Inferior parietal cortex (tissue), 1 donor: ENCODE data around the gene HOXA13.

Experiments
- DNase-seq: peaks from one replicate; pipeline ENCODE4 v3.0.0-alpha.2; 2016; ENCODE audit errors: extremely low spot score

Gene HOXA13

DNA sequence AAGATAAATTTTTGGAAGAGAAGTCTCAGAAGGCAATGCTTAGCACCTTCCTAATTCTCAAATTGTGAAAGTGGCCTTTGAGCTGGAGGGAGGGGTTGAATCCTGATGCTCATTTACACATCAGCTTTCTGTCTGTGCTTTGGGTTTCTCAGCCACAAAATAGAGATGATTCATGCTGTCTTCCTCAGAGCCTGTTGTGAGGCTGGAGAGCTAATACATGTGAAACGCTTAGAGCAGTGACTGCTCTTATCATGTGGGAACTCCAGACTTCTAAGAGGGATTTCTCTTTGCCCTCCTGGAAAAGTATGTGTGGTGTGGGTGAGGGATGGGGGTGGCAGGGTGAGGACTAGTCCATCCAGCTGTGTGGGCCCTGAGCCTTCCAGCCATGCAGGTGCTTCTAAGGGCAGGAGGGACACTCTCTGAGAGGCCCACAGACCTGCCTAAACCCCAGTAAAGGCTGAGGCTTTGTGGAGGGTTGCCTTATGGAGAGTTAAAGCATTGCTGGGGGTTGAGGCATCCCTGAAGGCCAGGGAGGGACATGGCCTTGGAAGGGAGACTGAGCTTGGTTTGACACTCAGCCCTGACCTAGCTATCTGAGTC is 37.9 kb upstream of the HOXA13 start:
- DNase-seq: no peak

DNA sequence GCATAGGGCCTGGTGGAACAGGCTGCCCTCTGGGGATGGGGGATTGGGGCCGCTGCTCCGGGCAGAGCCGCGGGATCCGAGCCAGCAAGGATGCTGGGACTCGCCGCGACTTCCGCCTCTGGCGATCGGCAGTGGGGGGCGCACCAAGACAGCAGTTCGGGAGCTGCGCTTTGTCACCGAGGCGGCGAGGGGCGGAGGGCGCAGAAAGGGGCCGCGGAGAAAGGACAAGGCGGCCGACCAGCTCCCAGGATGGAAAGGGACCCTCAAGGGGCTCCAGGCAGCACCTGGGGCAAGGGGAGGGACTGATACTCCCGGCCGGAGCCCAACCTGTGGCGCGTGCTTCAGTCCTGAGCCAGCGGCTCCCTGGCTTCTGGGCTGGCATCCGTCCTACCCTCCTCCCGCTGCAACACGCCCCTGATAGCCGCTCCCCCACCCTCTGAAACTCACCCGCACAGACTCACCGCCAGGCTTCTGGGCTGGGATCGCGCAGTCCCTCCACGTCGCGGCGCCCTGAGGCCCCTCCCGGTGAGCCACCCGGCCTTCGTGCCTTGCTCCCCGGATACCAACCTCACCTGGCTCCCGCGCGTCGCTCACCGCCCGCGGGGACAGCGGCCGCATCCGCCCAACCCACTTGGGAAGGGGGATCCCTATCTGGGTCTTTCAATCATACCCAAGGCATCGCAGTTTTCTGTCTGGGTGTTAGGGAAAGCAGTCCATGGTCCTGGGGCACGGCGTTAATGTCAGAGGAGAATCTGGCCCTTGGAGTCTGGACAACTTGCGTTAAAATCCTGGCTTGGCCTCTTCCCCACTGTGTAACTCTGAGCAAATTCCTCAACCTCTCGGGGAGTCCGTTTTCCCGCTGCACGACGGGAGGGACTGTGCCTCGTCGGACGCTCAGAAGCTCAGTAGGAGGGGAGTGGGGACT is 35.8 kb upstream of the HOXA13 start:
- no peak for DNase-seq

DNA sequence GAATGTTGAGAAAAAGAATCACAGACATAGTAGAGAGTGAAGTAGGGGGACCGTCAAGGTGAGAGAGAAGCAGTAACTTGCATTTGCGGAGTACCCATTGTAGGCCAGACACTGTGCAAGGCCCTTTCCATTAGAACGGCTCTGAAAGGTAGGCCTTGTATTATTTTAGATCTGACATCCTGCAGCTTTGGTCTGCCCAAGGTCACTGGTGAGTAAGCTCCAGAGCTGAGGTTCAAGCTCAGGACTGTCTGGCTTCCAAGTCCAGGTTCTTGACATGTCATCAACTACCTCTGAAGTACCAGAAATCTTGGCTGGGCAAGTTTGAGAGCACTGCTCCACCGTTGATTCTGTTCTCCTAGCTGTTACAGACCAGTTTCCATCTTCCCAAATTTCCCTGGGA is 29.6 kb upstream of the HOXA13 start:
- DNase-seq: no peak

DNA sequence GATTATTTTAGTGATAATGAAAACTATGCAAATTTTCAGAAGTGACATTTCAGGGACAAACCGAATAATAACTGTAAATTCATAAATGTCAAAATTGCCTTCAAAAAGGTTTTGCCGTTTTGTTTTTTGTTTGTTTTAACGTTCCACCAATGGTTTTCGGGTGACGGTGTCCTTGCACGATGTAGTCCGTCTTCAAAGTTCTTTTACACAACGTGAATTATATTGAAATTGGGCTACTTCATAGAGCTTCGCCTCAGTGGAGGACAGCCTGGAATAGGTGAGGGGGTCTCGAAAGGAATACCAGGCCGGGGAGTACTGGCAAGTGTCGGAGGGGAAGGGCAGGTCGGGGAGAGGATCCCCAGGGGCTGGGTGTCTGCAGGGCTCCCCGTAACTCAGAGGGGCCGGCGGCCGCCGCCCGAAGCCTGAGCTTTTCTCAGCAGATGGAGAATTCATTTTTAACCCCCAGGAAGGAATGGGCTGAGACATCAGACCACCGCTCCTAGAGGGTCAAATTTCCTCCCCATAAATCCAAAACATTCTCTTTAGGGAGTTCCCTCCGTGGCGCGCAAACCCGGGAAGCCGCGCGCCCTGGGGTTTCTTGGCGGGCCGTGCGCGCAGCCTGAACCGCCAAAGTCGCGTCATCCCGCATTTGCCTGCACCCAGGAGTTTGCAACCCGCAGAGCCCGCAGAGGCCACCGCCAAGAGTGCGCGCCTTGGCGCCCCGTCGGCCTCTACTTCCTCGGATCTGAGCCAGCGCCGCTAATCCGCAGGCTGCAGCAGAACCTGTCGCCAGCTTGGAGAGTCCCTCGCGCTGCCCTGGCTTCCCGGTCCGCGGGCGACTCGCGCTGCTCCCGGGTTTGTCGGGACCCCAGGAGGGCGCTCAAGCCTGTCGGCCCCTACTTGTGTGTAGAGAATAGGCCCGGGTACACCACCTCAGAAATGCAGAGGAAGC is 25.4 kb upstream of the HOXA13 start:
- no peak for DNase-seq

DNA sequence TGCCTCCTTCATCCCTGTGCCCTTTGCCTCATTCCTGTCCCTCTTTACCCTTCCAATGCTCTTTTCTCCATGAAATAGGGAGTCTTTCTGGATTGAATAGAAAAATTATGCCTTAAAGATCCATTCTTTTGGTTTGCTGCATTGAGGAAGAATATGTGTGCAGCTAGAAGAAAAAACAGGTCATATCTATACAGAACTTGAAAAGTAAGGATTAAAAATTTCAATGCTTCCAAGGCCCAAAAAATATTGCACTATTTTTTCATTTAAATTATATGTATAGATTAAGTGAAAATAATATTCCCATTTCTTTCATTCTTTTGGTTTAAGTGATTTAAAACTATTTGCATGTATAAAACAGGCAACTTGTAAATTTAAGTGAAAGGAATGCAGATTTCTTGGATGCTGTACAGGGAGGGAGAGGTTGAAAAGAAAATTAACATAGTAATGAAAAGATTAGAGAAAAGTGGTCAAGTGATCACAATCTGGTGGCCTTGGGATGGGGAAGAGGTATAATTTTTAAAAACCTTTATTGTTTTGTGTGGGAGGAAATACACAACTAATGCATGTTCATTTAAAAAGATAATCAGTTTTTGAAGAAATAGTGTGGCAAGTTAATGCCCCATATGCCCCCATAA is 24.2 kb upstream of the HOXA13 start:
- DNase-seq: no peak

DNA sequence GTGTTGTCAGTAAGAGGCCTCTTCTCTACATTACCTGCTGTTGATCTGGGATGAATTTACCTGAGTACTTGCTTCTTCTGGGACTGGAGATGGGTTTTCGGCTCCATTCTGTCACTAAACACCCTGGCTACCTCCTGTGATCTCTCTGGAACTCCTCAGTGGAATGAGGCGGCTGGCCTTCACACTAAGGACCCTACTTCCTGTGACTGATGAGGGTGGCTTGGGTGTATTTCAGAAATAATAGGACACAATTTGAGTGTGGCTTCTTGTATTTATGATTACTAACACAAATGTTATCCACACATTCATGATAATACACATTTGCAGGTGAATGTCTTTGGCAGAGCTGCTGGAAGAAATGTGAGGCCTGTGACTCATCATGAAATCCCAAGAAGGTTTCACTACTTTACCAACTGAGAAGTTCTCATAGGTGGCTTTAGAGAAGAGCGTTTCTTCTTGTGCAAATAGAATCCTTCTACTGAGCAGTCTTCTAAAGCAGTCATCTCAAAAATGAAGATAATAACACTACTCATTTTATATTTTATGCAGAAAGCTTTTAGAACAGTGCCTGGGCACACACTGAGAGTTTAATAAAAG is 21.4 kb upstream of the HOXA13 start:
- no peak for DNase-seq

DNA sequence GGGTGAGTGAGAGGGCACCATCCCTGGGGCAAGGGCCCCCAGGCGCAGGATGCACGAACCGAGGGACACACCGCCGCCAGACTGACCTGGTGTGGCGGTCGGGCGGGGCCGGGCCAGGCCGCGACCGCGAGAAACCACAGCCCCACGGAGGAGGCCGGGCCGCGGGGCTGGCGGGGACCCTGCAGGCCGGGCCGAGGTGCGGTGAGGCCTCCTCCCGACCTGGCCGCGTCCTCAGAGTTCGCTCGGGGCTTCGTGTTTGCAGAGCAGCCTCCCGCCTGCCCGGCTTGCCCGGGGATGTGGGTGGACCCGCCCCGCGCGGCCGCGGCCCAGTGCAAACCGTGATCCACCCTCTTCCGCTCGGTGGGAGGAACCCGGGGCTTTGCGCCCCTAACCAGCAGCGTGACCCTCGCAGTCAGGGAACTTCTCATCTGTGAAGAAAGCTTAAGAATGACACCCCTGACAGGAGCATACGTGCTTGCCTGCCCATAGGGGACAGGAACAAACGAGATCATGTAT is 20.6 kb upstream of the HOXA13 start:
- DNase-seq: no peak

DNA sequence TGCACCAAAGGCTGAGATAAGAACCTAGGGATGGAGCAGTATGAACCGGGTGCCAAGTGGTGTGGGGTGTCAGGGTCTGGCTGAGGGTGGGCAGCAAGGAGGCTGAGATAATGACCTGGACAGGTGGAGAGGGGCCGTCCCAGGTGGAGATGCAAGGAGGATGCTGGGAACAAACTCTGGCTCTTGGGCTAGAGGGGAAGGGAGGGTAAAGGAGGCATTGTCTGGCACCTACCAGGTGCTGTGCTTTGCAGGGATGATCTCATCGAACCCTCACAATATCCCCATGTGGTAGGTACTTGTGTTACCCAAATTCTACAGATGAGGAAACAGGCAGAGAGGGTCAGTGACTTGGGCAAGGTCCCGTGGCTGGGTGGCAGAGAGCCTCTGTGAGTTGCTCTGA is 19.9 kb upstream of the HOXA13 start:
- no peak for DNase-seq

DNA sequence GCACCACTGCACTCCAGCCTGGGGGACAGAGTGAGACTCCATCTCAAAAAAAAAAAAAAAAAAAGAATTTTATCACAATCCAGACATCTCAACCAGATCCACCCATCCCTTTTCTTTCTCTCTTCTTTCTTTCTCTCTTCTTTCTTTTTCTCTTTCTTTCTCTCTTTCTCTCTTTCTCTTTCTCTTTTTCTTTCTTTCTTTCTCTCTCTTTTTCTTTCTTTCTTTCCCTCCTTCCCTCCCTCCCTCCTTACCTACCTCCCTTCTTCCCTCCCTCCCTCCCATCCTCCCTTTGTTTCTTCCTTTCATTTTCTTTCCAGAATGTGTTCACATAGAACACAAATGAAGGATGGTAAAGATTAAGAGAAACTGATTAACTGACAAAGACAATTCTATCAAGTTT is 18.1 kb upstream of the HOXA13 start:
- DNase-seq: no peak

DNA sequence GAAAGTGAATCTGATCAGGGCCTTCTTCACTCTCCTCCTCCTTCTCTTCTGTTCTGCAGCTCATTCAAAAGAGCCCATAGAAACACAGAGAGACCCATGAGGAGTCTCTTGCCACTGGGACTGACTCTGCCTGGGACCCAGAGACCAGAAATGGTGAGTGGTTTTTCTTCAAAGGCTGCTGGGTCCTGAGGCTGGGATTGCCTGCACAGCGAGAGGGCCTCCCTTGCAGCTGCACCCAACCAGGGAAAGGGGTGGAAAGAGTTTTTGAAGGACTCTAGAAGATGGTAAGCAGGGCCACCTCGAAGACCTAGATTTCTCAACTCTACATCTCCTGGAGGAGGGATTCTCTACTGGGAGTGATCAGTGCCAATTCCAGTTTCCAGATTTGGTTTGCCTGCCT is 15.5 kb upstream of the HOXA13 start:
- no peak for DNase-seq

DNA sequence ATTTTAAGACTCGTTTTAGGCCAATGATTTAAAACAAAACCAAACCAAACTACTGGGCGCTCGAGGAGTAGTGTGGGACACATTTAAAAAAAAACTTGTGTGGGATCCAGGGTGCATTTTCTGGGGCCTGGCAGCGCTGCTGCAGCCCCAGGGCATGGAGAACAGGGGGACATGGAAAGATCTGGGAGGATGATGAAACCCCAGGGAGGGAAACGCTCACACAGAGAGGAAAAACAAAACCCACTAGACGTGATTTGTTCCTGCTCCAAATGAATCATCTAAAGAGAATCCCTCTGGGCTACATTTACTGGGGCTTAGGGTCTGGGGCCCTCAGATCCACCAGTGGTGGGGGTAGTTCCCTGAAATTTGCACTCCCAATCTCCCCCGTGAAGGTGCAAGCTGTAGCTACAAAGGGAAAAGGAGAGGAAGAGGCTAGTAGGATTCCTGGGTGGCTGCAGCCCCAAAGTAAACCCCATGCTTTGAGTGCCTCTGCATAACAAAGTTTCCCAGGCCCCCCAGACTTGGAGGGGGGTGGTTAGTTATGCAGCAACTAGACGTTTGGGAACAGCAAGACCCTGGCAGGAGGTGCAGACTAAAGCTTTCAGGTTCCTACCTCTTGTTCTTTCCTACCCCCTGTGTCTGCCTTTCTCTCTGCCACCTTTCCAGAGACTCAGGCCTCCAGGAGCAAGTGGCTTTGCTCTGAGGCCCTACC is 14.5 kb upstream of the HOXA13 start:
- no peak for DNase-seq

DNA sequence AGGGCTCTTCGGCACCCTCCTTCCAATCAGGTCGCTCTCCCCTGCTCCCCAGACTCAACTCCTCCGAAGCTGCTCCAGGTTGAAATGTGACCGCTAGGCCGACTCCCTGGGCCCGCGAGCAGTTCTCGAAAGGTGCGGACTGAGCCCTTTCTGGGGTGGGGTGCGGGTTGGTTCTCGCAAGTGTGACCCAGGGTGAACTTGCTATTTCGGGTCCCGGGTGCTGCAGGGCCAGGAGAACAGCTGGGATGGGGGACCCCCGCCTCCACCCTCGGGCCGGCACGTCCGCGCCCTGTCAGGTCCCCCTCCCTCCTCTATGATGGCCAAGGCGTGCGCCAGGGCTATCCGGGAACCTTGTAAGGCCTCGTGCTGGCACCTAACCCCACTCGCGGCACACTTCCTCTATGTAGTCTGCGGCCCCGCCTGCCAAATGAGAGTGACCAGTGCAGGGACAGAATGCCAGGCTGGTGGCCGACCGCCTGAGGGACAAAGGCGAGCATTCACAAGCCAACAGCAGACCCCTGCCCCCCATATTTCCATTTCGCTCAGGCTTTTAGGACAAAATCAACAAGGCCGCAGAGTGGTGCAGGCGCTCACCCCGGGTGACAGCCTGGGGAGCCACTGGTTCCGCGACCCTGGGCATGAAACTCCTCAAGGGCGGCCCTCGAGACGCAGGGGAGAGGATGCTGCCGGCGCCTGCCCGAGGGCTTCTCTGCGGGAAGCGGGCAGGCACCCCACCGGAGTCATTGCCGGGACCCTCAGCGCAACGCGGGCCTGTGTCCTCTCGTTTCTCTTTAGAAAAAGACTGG is 13.7 kb upstream of the HOXA13 start:
- DNase-seq: no peak

DNA sequence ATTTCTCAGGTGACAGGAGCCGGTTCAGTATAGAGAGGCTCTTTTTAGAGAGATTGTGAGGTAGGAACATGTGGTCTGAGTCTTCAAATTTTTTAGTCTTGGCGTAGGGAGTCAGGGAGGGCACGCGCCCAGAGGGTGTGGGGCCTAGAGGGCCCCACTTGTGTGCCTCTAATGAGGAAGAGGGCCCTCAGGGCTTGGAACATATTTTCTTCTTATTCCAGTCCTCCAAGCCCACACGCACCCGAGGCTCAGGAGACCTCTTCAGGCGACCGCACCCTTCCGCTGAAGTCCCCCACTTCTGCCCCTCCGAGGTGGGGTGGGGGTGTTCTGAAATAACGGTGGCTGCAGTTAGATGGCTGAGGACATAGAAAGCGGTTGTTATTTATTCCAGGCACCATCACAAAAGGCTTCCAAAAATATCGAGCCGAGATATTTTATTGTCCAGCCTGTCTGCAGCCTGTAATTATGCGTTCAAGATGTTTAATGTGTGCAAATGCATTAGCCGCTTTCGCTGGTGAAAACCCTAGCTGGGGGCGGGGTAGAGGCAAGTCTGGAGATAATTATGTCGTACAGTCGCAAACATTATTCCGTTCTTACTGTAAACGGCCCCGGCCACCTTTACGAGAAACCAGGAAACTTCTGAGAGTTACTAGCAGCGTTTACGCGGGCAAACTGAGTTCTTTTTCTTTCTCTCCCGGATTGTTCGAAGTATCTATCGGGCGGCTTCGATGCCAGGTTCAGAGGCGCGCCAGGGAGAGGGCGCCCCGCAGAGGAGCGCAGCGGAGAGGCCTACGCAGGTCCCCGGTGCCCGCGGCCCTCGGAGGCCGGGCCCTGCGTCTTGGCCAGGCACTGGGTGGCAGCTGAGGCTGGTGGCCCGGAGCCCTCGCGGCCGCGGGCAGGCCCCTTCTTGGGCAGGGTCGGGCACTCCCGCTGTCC is 12.9 kb upstream of the HOXA13 start:
- no peak for DNase-seq

DNA sequence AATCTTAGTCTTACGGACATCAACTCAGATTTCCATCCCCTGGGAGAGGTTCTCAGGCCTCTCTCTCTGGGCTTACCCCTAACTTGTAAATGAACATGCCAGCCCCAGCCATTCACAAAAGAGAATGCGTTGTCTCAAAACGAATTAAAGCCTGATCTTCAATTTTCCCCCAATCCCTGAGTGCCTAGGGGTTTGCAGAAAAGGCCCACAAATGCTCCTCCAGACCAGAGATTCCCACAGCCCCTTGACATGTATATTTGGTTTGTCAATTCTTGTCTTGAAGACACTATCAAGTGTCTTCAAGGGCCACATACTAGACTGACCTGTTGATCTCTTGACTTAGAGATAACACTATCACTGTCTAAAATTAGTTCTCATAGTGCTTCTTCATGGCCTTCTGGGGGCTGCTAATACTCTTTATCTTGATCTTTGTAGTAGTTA is 11.9 kb upstream of the HOXA13 start:
- no peak for DNase-seq

DNA sequence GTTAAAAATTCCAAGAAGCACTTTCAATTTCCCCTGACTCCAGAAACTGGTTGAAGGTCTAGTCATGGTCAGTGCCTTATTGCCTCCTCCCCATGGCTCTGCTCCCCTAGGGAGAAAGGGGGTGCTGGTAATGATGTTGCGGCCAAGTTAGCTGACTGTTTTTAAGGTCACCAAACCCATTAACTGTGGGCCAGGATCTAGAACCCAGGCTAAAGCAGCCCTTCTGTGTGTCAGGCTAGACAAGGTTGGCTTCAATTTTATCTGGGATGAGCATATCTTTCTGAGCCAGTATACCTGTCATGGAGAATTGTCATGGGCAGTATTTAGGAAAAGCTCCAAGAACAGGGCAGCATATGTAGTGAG is 11.2 kb upstream of the HOXA13 start:
- no peak for DNase-seq

DNA sequence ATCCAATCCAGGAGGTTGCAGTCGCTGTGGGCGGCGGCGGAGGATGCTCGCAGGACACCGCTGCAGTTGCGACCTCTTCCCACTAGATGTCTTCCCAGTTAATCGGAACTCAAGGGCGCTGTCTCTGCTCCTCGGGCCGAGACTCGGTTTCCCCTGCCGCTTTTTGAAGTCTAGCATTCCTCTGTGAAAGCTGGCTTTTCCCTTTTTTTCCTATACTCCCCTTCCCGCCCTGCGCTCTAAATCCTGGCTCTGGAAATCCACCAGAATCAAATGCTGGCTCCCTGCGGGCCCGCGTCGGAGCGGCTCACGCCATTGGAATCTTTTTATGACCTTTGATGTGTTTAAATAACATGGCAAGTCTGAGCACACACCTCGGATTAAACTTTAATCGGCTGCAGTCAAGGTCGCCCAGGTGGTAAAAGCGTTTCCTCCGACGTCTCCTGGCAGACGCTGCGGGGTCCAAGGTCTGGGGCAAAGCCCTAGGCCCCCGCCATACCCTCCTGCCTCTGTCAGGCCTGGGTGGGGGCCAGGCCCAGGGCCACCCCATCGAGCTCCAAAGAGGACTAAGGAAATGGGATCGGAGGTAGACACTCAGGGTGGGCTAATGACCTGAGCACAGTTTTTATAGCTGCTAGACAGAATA is 10.7 kb upstream of the HOXA13 start:
- no peak for DNase-seq

DNA sequence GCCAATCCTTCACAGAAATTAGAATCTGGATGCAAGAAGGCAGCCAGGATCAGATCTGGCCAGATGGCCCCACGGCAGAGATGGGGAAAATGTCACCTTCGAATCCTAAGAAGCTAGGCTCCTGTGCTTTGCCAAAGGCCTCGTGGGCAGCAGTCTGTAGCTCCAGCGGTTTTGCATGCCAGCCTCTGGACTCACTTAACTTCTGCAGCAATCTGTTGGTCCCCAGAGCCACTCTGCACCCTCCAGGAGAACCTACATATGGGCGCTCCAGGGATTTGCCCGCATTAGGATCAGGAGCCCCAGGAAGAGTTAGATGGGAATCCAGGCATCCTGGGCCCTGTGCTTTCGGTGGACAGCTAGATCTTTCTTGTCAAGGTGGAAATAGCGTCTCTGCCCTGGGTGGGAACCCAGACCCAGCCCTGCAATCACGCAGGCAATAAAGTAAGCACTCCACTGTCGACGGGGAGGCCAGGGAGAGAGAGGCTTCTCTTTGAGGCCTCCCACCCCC is 10.1 kb upstream of the HOXA13 start:
- DNase-seq: no peak

DNA sequence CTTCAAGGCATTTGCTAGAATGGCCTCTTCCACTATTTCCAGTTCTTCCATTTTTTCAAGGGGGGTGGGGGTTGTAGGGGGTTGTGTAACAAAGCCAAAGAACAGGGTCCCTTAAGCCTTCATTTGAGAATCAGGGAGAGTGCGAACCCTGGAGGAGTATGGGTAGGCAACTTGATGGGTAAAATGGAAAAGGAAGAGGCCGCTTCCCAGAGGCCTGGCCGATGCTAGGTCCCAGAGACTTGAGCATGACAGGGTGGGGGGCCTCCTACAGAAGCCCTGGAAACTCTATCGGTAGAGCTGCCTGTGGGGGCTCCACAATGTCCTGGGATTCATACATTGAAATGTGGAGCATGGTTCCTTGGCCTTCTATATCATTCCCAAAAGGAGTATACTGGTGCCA is 9.1 kb upstream of the HOXA13 start:
- no peak for DNase-seq
